Measurements from ENCODE around the gene PRTG.
"Not testable (repeated sequence)": the region's sequence is repeated elsewhere in the genome, so short reads cannot be mapped to it uniquely, and the experiment has no call there.

Gene PRTG

GRCh38 chr15:55698653-55699052, 44.3 kb downstream of the PRTG start:
- no peak for DNase-seq

DNA sequence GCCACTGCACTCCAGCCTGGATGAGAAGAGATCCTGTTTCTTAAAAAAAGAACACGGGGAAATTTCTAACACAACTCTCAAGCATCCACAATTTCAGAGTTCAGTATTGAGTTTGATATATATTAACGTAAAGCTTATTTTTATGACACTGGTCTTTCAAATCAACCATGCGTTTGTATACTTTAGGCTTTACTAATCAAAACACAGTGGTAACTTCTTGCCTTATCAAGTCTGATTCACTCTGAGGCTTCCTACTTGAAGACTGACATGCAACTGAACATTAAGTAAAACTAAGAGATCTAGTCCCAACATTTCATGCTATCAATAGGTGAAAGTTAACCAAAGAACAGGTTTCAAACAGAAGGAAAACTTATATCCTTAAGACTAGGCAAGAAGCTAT, 46.7 kb downstream of the PRTG start:
- no peak for DNase-seq

DNA sequence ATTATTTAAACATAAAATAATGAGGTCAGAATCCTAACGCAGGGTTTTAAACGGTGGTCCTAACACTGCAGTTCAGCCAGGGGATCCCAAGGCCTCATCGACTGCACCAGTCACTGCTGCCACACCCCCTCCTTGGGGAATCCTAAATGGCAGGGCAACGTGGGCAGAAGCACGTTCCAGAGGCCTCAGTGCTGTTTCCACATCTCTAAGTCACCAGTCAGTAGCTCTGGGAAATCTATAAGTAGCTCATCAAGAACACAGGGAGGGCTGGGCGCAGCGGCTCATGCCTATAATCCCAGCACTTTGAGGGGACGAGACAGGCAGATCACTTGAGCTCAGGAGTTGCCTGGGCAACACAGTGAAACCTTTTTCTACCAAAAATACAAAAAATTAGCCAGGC, 47.5 kb downstream of the PRTG start:
- no peak for DNase-seq

DNA sequence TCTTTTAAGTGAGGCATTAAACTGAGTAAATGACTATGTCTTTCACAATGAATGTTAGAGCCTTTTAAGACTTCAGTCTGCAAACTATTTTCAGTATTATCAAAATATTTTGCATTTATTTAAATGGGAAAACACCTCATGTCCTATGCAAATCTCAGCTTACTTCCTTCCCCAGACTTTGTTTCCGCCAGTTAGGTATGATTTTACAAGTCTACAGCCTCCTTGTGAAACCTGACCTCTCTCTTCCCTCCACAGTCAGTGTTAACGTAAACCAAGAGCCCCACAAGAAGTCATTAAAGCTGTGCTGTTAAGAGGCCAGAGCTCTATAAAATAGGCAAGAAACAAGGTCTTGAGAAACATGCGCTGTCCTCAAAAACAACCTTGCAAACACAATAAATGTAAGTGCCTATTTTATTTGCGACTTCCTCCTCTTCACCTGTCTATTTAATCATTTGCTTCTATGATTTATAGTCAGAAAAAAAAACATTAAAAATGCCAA, 48.3 kb downstream of the PRTG start:
- DNase-seq: no peak

- DNase-seq: not testable (repeated sequence)
Observed at GRCh38 chr15:55693116-55693515, 49.8 kb downstream of the PRTG start.

DNA sequence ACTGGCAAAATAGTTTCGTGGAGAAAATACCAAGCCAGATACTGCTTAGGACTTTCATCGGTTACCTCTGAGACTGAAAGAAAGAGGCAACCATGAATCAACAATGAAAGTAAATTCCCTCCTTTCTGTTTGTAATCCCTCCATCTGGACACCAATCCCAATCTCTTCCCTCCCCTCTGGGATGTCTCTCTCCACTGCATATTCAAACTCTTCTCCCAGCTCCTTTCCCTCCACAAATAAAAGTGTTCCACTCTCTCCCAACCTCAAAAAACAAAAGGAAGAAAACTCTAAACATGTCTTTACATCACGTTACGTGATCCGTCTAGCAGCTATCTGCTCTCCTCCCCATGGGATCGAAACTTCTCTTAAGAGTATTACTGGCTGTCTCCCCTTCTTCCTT, 55.2 kb downstream of the PRTG start:
- DNase-seq: no peak

- DNase-seq: no peak
Observed at GRCh38 chr15:55685286-55685685, 57.7 kb downstream of the PRTG start.

DNA sequence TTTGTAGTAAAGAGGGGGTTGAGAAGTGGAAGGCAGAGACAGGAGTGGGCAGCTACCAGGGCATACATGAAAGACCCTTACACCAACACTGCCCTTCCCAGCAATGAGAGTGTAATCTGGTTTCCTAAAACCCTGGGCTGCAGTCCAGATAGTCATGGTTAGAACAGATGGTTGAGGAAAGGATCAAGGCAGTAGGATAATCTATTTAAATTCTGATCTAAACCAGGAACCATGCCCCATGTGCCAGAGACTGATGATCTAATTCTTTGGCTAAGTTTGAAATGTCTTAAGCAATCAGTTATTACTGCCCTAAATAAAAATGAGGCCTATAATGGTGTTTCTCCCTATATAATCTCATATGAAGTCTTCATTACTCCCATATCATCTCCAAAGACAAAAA, 59.6 kb downstream of the PRTG start:
- DNase-seq: no peak

DNA sequence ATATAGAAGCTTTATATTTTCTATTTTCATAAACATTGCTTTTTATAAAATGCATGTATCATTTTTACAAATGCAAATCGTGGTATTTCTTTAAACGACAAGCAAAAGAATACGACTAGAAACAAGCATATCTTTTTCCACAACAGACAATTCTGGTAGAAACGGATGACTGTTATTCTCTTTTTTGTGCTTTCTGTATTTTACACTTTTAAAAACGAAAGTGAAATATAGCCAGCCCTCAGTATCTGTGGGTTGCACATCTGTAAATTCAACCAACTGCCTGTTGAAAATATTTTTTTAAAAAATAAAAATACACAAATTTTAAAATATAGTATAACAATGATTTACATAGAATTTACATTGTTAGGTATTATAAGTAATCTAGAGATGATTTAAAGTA, 61.3 kb downstream of the PRTG start:
- DNase-seq: no peak

DNA sequence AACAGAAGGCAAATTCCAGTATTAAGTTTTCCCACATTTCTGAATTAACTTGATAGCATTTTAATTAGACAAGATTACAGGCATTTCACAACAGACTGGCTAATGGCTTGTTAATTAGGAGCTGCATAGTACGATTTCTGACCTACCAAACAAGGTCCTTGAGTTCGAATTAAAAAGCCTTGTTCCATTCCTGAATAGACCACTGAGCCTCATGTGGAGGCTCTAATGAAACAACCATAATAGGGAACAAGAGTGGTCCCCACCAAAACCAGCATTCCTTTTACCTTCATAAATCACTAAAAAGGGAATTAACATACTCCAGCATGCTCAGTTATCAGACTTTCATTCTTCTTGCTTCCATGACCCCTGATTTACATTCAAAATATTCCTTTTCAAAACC, 66.4 kb downstream of the PRTG start:
- DNase-seq: no peak

- DNase-seq: no peak
Observed at GRCh38 chr15:55673287-55673686, 69.7 kb downstream of the PRTG start.

- no peak for DNase-seq
Observed at GRCh38 chr15:55669270-55669669, 73.7 kb downstream of the PRTG start.

DNA sequence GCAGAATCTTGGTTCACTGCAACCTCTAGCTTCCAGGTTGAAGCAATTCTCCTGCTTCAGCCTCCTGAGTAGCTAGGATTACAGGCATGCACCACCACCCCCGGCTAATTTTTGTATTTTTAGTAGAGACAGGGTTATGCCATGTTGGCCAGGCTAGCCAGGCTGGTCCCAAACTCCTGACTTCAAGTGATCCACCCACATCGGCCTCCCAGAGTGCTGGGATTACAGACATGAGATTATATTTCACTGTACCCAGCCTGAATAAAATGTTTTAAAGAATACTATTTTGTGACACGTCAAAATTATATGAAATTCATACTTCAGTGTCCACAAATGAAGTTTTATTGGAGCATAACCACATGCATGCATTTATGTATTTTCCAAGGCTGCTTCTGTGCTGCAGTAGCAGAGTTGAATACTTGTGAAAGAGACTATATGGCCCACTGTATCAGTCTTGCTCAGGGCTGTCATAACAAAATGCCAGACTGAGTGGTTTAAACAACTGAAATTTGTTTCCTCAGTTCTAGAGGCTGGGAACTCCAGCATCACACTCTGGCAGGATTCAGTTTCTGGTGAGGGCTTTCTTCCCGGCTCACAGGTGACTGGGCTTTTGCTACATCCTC, 77.2 kb downstream of the PRTG start:
- no peak for DNase-seq

GRCh38 chr15:55661428-55661827, 81.5 kb downstream of the PRTG start:
- no peak for DNase-seq

- no peak for DNase-seq
Observed at GRCh38 chr15:55660153-55660552, 82.8 kb downstream of the PRTG start.

DNA sequence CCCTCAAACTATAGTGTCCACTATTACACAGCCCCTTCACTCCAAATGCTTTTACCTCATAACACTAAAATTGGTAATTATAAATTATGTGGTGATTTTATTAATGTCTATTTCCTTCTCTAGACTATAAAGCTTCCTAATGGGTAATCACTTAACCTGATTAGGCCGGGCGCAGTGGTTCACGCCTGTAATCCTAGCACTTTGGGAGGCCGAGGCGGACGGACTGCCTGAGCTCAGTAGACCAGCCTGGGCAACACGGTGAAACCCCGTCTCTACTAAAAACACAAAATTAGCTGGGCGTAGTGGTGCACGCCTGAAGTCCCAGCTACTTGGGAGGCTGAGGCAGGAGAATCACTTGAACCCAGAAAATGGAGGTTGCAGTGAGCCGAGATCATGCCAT, 83.5 kb downstream of the PRTG start:
- no peak for DNase-seq

DNA sequence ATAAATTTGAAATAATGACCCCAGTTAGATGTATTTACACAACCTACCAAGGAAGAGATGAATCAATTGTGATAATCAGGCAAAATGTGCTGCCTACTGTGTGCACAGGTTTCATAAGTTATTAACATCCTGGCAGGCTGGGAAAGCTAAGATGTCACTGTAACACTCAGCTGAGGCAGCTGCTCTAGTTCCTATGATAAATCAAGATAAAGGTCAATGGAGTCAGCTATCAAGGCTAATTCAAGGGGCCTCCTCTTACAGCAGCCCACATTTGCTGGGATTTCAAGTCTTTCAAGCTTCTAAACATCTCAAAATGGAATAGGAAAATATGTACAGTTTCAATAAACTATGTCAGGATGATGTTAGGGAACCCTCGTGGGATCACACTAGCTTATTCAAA, 84.1 kb downstream of the PRTG start:
- DNase-seq: no peak

- DNase-seq: no peak
Observed at GRCh38 chr15:55654561-55655031, 88.4 kb downstream of the PRTG start.

GRCh38 chr15:55652909-55653495, 90.0 kb downstream of the PRTG start:
- no peak for DNase-seq

DNA sequence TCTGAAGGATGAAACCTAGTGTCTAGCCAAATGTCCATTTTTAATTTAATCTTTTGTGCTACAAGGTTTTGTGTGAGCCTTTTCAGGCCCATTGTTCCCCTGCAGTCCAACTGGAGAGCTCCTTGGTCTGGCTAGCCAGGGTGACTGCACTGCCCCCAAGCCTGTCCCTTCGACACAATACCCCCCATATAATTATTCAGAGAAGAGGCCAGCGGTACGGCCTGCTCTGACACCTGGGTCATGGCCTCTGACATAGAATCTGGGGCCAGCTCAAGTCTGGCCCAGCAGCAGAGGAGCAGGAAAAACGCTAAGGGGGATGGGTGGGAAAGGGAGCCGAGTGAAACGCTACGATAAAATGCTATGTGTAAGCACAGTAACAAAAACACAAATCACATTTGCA, 90.6 kb downstream of the PRTG start:
- DNase-seq: no peak

DNA sequence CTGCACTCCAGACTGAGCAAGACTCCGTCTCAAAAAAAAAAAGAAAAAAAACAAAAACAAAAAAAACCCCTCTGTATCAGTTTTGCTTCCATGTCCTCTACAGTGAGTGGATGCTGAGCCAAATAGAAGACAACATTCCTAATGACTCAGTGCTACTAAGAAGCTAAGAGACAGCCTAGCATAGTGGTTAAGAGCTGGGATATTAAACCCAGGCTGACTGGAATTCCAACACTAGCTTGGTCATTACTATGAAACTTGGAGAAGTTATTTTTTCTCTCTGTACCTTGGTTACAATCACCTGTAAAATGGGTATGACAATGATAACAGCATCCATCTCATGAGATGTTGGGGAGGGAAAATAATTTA, 93.9 kb downstream of the PRTG start:
- no peak for DNase-seq

- no peak for DNase-seq
Observed at GRCh38 chr15:55638764-55639163, 104.2 kb downstream of the PRTG start.

GRCh38 chr15:55637086-55637485, 105.9 kb downstream of the PRTG start:
- no peak for DNase-seq

DNA sequence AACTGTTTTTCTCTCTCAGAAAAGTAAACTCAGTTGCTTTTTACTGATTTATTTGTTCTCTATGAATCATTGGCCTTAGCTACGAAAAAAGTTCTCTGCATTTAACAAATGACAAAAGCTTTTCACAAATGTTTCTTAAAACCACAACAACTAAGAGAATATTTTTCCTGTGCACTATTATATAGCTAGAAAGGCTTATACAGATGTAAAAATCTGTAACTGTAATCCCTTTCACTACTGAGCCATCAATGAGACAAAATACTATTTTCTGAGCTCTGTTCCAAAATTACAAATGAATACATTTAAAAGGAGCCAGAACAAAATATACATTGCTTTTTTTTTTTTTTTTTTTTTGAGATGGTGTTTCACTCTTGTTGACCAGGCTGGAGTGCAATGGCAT, 109.2 kb downstream of the PRTG start:
- no peak for DNase-seq

DNA sequence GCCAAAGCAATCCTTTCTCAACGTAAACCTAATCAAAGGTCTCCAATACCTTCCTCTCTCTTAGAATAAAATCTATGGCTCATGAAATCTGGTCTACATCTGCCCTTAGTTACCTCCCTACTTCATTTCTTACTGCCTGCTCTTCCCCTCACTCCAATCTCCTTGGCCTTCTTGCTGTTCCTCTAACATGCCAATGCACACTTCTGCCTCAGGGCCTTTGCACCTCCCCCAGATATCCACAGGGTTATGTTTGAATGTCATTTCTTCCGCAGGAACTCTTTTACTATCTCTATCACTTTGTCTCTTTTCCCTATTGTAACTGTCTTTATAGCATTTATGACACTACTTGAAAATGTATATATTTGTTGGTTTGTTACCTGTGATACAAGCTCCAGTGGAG, 110.5 kb downstream of the PRTG start:
- DNase-seq: no peak
